HepG2 (cell line): ENCODE results near the gene KATNB1. TPM values are rescaled to one million over a fixed set of nuclear protein-coding genes. Genes with fewer than 3 reads are reported as not detected.
A peak's percentile ranks its signal among the peaks of the same experiment; 100 is the strongest.

Experiments used
- ARNT ChIP-seq: fragments of 450-650 bp; IDR thresholded peaks from 2 replicates; pipeline ENCODE4 v1.6.1; 2017
- ATF3 ChIP-seq: sonication (generic); formaldehyde crosslinking; IDR thresholded peaks from 2 replicates; pipeline ENCODE4 v1.4.0; 2020; ENCODE audit warnings: missing genetic modification reagents
- BRCA1 ChIP-seq: sonication (generic); formaldehyde crosslinking; IDR thresholded peaks from 2 replicates; pipeline ENCODE4 v1.4.0; 2020; ENCODE audit warnings: missing genetic modification reagents
- CENPBD1 ChIP-seq: sonication (generic); formaldehyde crosslinking; IDR thresholded peaks from 2 replicates; pipeline ENCODE4 v1.8.0; 2022; ENCODE audit warnings: missing genetic modification reagents, low read depth, mild to moderate bottlenecking, borderline replicate concordance
- CREB1 ChIP-seq, 2 experiments: fragments of 450-650 bp in 1 of 2; IDR thresholded peaks; 2 replicates each; pipeline ENCODE4 v1.6.1; 2016 to 2017; ENCODE audit warnings: control low read depth in 1 of 2, mild to moderate bottlenecking in 1 of 2, missing compliant biosample characterization in 1 of 2, missing genetic modification characterization in 1 of 2
- ESRRA ChIP-seq: sonication (generic); formaldehyde crosslinking; IDR thresholded peaks from 2 replicates; pipeline ENCODE4 v1.5.1; 2020; ENCODE audit warnings: mild to moderate bottlenecking, low read depth, missing genetic modification reagents
- FOXJ3 ChIP-seq: sonication (generic); formaldehyde crosslinking; IDR thresholded peaks from 2 replicates; pipeline ENCODE4 v1.4.0; 2020; ENCODE audit warnings: missing genetic modification reagents, mild to moderate bottlenecking, borderline replicate concordance
- GZF1 ChIP-seq: sonication (generic); formaldehyde crosslinking; IDR thresholded peaks from 2 replicates; pipeline ENCODE4 v1.5.1; 2020; ENCODE audit warnings: mild to moderate bottlenecking, missing genetic modification reagents
- HMG20A ChIP-seq: IDR thresholded peaks from 2 replicates; pipeline ENCODE4 v1.6.1; 2016; ENCODE audit warnings: borderline replicate concordance
- KDM2A ChIP-seq: sonication (generic); formaldehyde crosslinking; IDR thresholded peaks from 2 replicates; pipeline ENCODE4 v1.4.0; 2020; ENCODE audit warnings: low read depth, missing genetic modification reagents, borderline replicate concordance
- PCBP1 ChIP-seq: fragments of 200-400 bp; formaldehyde crosslinking; IDR thresholded peaks from 2 replicates; pipeline ENCODE4 v1.6.1; 2017; ENCODE audit warnings: mild to moderate bottlenecking, low read depth, low read length, borderline replicate concordance
- RCOR2 ChIP-seq: IDR thresholded peaks from 2 replicates; pipeline ENCODE4 v1.6.1; 2016; ENCODE audit warnings: missing biosample characterization, missing genetic modification reagents
- TEAD2 ChIP-seq: sonication (generic); formaldehyde crosslinking; IDR thresholded peaks from 2 replicates; pipeline ENCODE4 v1.9.0; 2021; ENCODE audit warnings: missing genetic modification reagents
- TSC22D2 ChIP-seq: sonication (generic); formaldehyde crosslinking; IDR thresholded peaks from 2 replicates; pipeline ENCODE4 v1.5.1; 2020; ENCODE audit warnings: missing genetic modification reagents, mild to moderate bottlenecking, borderline replicate concordance
- ZNF431 ChIP-seq: sonication (generic); formaldehyde crosslinking; IDR thresholded peaks from 2 replicates; pipeline ENCODE4 v1.9.0; 2022; ENCODE audit warnings: missing genetic modification reagents, low read depth, mild to moderate bottlenecking, borderline replicate concordance
- ZNF557 ChIP-seq: sonication (generic); formaldehyde crosslinking; IDR thresholded peaks from 2 replicates; pipeline ENCODE4 v1.4.0; 2020; ENCODE audit warnings: missing genetic modification reagents
- ZNF644 ChIP-seq: IDR thresholded peaks from 2 replicates; pipeline ENCODE4 v1.6.1; 2016; ENCODE audit warnings: low read depth
- ZNF768 ChIP-seq: sonication (generic); formaldehyde crosslinking; IDR thresholded peaks from 2 replicates; pipeline ENCODE4 v1.4.0; 2020; ENCODE audit warnings: missing genetic modification reagents
- polyA plus RNA-seq, 8 experiments: library from polyadenylated mRNA; depleted of rRNA in 3 of 8; stranded (reverse) in 7 of 8; unstranded in 1 of 8; fragments of >200 nt; fragmentation: Illumina TruSeq in 4 of 8; extraction: Trizol in 4 of 8; gene quantifications; 2 replicates each; pipeline versions ENCODE4 v1.2.1 to v1.2.3, GENCODE V29; 2011 to 2016; ENCODE audit warnings: low read depth in 4 of 8, missing spikeins in 1 of 8, mixed read lengths in 1 of 8; ENCODE audit not compliant: insufficient read depth in 1 of 8
- total RNA-seq, 5 experiments: library from RNA; depleted of rRNA; stranded (reverse); fragments of >200 nt; fragmentation: Illumina TruSeq; extraction: Trizol; gene quantifications; 2 replicates each; pipeline ENCODE4 v1.2.3, GENCODE V29; 2016; ENCODE audit warnings: low read depth in 1 of 5
- TF ChIP-seq, protein P1 (sequence below): sonication (generic); formaldehyde crosslinking; IDR thresholded peaks from 2 replicates; pipeline ENCODE4 v1.8.1; 2023; ENCODE audit warnings: mild to moderate bottlenecking, inconsistent platforms, moderate library complexity, missing genetic modification reagents, borderline replicate concordance
- TF ChIP-seq, protein P2 (sequence below): sonication (generic); formaldehyde crosslinking; IDR thresholded peaks from 2 replicates; pipeline ENCODE4 v1.4.0; 2020; ENCODE audit warnings: mild to moderate bottlenecking, missing genetic modification reagents, borderline replicate concordance
- TF ChIP-seq, protein P3 (sequence below): sonication (generic); formaldehyde crosslinking; conservative IDR thresholded peaks from 2 replicates; pipeline ENCODE4 v1.4.0; 2020; ENCODE audit warnings: missing genetic modification reagents
- TF ChIP-seq, protein P4 (sequence below): sonication (generic); formaldehyde crosslinking; IDR thresholded peaks from 2 replicates; pipeline ENCODE4 v1.5.1; 2020; ENCODE audit warnings: mild to moderate bottlenecking, missing genetic modification reagents

Gene KATNB1
- total and polyA plus RNA-seq, 2 of the 13 experiments (the other 11 are each of a cell fraction or from before 2014, with no cell fraction given): 31.5 to 43.5 TPM

- TF ChIP-seq KDM2A (no peak), FOXJ3 (CRISPR knock-in tag) (no peak), BRCA1 (CRISPR knock-in tag) (no peak; the same call in 1 of the 2 replicates), PCBP1 (no peak), GZF1 (CRISPR knock-in tag) (no peak), ZNF431 (CRISPR knock-in tag) (no peak), ATF3 (CRISPR knock-in tag) (no peak), RCOR2 (CRISPR knock-in tag) (no peak), HMG20A (CRISPR knock-in tag) (no peak), TEAD2 (CRISPR knock-in tag) (no peak), CREB1 (IDR thresholded peaks at IDR 0.05) (no peak), CREB1 (CRISPR knock-in tag; IDR thresholded peaks at IDR 0.05) (no peak), ZNF644 (CRISPR knock-in tag) (no peak), CENPBD1 (CRISPR knock-in tag) (no peak), ZNF557 (CRISPR knock-in tag) (no peak), ESRRA (no peak), TSC22D2 (CRISPR knock-in tag) (no peak), ZNF768 (CRISPR knock-in tag) (peak; percentile 61; the same call in 1 of the 2 replicates), ARNT (no peak)
- TF ChIP-seq, protein P1, sequence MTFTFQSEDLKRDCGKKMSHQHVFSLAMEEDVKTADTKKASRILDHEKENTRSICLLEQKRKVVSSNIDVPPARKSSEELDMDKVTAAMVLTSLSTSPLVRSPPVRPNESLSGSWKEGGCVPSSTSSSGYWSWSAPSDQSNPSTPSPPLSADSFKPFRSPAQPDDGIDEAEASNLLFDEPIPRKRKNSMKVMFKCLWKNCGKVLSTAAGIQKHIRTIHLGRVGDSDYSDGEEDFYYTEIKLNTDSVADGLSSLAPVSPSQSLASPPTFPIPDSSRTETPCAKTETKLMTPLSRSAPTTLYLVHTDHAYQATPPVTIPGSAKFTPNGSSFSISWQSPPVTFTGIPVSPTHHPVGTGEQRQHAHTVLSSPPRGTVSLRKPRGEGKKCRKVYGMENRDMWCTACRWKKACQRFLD (CRISPR knock-in tag): no peak
- TF ChIP-seq, protein P2, sequence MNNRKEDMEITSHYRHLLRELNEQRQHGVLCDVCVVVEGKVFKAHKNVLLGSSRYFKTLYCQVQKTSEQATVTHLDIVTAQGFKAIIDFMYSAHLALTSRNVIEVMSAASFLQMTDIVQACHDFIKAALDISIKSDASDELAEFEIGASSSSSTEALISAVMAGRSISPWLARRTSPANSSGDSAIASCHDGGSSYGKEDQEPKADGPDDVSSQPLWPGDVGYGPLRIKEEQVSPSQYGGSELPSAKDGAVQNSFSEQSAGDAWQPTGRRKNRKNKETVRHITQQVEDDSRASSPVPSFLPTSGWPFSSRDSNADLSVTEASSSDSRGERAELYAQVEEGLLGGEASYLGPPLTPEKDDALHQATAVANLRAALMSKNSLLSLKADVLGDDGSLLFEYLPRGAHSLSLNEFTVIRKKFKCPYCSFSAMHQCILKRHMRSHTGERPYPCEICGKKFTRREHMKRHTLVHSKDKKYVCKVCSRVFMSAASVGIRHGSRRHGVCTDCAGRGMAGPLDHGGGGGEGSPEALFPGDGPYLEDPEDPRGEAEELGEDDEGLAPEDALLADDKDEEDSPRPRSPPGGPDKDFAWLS (CRISPR knock-in tag): no peak
- TF ChIP-seq, protein P3, sequence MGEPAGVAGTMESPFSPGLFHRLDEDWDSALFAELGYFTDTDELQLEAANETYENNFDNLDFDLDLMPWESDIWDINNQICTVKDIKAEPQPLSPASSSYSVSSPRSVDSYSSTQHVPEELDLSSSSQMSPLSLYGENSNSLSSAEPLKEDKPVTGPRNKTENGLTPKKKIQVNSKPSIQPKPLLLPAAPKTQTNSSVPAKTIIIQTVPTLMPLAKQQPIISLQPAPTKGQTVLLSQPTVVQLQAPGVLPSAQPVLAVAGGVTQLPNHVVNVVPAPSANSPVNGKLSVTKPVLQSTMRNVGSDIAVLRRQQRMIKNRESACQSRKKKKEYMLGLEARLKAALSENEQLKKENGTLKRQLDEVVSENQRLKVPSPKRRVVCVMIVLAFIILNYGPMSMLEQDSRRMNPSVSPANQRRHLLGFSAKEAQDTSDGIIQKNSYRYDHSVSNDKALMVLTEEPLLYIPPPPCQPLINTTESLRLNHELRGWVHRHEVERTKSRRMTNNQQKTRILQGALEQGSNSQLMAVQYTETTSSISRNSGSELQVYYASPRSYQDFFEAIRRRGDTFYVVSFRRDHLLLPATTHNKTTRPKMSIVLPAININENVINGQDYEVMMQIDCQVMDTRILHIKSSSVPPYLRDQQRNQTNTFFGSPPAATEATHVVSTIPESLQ (CRISPR knock-in tag): no peak
- TF ChIP-seq, protein P4, sequence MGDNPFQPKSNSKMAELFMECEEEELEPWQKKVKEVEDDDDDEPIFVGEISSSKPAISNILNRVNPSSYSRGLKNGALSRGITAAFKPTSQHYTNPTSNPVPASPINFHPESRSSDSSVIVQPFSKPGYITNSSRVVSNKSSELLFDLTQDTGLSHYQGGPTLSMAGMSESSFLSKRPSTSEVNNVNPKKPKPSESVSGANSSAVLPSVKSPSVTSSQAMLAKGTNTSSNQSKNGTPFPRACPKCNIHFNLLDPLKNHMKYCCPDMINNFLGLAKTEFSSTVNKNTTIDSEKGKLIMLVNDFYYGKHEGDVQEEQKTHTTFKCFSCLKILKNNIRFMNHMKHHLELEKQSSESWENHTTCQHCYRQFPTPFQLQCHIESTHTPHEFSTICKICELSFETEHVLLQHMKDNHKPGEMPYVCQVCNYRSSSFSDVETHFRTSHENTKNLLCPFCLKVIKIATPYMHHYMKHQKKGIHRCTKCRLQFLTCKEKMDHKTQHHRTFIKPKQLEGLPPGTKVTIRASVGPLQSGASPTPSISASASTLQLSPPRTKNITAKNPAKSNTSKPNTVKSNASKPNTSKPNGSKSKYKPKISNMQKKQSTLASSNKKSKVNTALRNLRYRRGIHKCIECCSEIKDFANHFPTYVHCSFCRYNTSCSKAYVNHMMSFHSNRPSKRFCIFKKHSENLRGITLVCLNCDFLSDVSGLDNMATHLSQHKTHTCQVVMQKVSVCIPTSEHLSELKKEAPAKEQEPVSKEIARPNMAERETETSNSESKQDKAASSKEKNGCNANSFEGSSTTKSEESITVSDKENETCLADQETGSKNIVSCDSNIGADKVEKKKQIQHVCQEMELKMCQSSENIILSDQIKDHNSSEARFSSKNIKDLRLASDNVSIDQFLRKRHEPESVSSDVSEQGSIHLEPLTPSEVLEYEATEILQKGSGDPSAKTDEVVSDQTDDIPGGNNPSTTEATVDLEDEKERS (CRISPR knock-in tag): no peak
These were observed 1.2 kb upstream of the KATNB1 start (continued) for GRCh38 chr16:57734308-57734924.
